WERI-Rb-1 (cell line): ENCODE data around the gene LRRC27.
"Not testable (repeated sequence)": the region's sequence is repeated elsewhere in the genome, so short reads cannot be mapped to it uniquely, and the experiment has no call there.

Experiments used
- DNase-seq: peaks from one replicate; pipeline ENCODE4 v3.0.0-alpha.2; 2020
- H3K27ac ChIP-seq: fragments of 250-450 bp; sonication (Bioruptor Pico); 2 replicates; pipeline ENCODE4 v1.5.1; 2020; ENCODE audit warnings: mild to moderate bottlenecking, moderate library complexity
- H3K27me3 ChIP-seq: fragments of 250-450 bp; sonication (Bioruptor Pico); 2 replicates; pipeline ENCODE4 v1.5.1; 2021; ENCODE audit warnings: mild to moderate bottlenecking, low read depth, moderate library complexity; ENCODE audit not compliant: insufficient read depth, severe bottlenecking
- H3K36me3 ChIP-seq: fragments of 250-450 bp; sonication (Bioruptor Pico); 2 replicates; pipeline ENCODE4 v1.5.1; 2020; ENCODE audit warnings: mild to moderate bottlenecking, moderate library complexity
- H3K4me3 ChIP-seq: 2 replicates; pipeline ENCODE4 v1.5.1; 2011; ENCODE audit warnings: low read depth, mild to moderate bottlenecking, control low read depth, low read length
- H3K9me3 ChIP-seq: fragments of 250-450 bp; sonication (Bioruptor Pico); 2 replicates; pipeline ENCODE4 v1.5.1; 2021; ENCODE audit warnings: mild to moderate bottlenecking, moderate library complexity; ENCODE audit not compliant: severe bottlenecking
- CTCF ChIP-seq: IDR thresholded peaks from 2 replicates; pipeline ENCODE4 v1.5.1; 2011; ENCODE audit warnings: low read depth, mild to moderate bottlenecking, control low read depth, inconsistent platforms, low read length

LRRC27 gene

GRCh38 chr10:132351611-132352010 lies 19.6 kb downstream of the LRRC27 start:
- Histone ChIP-seq H3K36me3 (peaks cover 4% of the 10 kb centered on the region), H3K4me3 (no peak overlapping the region), H3K27ac (no peak overlapping the region), H3K9me3 (no peaks in the 10 kb centered on the region), H3K27me3 (no peaks in the 10 kb centered on the region)
- no peak for DNase-seq
- no peak for TF ChIP-seq CTCF

- not testable (repeated sequence) for H3K27me3 ChIP-seq, H3K27ac ChIP-seq, H3K36me3 ChIP-seq, H3K4me3 ChIP-seq, H3K9me3 ChIP-seq
- peak; percentile 95 for TF ChIP-seq CTCF
- peak; percentile 77 for DNase-seq
These were observed 20.7 kb downstream of the LRRC27 start for GRCh38 chr10:132352462-132353308.

GRCh38 chr10:132353456-132354355 lies 21.7 kb downstream of the LRRC27 start:
- H3K27me3 ChIP-seq, result no peaks in the 10 kb centered on the region
- H3K9me3 ChIP-seq, result no peaks in the 10 kb centered on the region
- no peak for DNase-seq
- TF ChIP-seq CTCF, result no peak
- H3K27ac ChIP-seq, result no peak overlapping the region
- peaks cover 4% of the 10 kb centered on the region for H3K36me3 ChIP-seq
- no peak overlapping the region for H3K4me3 ChIP-seq

GRCh38 chr10:132354356-132355094 lies 22.5 kb downstream of the LRRC27 start:
- Histone ChIP-seq H3K27me3 (no peaks in the 10 kb centered on the region), H3K4me3 (no peak overlapping the region), H3K36me3 (no peaks in the 10 kb centered on the region; the same call in 1 of the 2 replicates), H3K9me3 (no peaks in the 10 kb centered on the region), H3K27ac (no peak overlapping the region)
- no peak for TF ChIP-seq CTCF
- no peak for DNase-seq

GRCh38 chr10:132355297-132355696 lies 23.3 kb downstream of the LRRC27 start:
- H3K27me3 ChIP-seq, result no peaks in the 10 kb centered on the region
- no peaks in the 10 kb centered on the region for H3K9me3 ChIP-seq
- DNase-seq, result no peak
- no peaks in the 10 kb centered on the region for H3K36me3 ChIP-seq
- H3K27ac ChIP-seq, result no peak overlapping the region
- no peak overlapping the region for H3K4me3 ChIP-seq
- TF ChIP-seq CTCF, result no peak
